ENCODE results near the gene GTPBP2.
"Not testable (repeated sequence)": the region's sequence is repeated elsewhere in the genome, so short reads cannot be mapped to it uniquely, and the experiment has no call there.

Gene GTPBP2

DNA sequence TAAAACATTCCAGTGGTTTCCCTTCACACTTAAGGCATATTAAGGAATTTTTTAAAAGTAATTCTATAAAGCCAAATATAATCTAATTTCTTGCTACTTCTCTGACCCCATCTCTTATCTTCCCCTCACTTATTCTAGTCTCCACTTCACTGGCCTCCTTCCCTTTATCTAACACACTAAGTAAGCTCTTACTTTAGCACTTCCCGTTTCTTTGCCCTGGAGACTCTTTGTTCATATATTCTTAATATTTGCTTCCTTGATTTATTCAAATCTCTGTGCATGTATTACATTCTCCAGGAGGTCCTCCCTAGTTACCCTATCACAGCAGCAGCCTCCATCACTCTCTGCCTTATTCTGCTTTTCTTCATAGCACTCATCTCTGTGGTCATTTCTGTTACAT, 20.3 kb downstream of the GTPBP2 start:
- no peak overlapping the region for H3K4me3 ChIP-seq (ENCODE audit: insufficient read length, low read depth)
- H3K9me3 ChIP-seq (ENCODE audit: insufficient read depth, low read length), result no peaks in the 10 kb centered on the region
- no peaks in the 10 kb centered on the region for H3K4me1 ChIP-seq (ENCODE audit: insufficient read depth, insufficient read length)
- no peak overlapping the region for H3K9ac ChIP-seq (ENCODE audit: insufficient read length, low read depth)
- no peaks in the 10 kb centered on the region for H3K27me3 ChIP-seq (ENCODE audit: insufficient read depth, insufficient read length)
- DNase-seq (ENCODE audit: low read depth, low spot score), result no peak
- H3K36me3 ChIP-seq (ENCODE audit: insufficient read depth, insufficient read length, low read length), result peaks cover 27% of the 10 kb centered on the region
- TF ChIP-seq ZNF274 (IDR thresholded peaks at IDR 0.05; ENCODE audit: low read depth, low read length) (no peak), SUZ12 (IDR thresholded peaks at IDR 0.05; ENCODE audit: extremely low read depth, insufficient read depth, insufficient read length) (no peak), YY1 (IDR thresholded peaks at IDR 0.05; ENCODE audit: insufficient read depth, insufficient read length) (no peak)

DNA sequence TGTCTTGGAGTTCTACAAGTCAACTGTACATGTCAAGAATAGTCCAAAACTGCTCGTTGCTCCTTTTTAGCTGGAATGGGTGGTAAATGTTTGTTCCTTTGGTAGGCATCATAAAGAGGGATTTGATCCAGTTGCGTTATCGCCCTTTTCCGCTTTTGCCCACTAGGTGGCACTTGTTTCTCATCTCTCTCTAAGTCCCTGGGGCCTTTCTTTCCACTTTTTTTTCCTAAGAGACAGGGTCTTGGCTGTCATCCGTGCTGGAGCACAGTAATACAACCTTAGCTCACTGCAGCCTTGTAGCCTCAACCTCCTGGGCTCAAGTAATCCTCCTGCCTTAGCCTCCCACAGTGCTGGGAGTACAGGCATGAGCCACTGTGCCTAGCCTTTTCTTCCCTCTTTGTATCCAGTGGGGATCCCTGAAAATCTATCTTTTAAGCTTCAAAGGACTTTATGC, 20.7 kb downstream of the GTPBP2 start:
- DNase-seq (ENCODE audit: low read depth, low spot score), result peak; percentile 76
- Histone ChIP-seq H3K4me1 (ENCODE audit: insufficient read depth, insufficient read length) (no peaks in the 10 kb centered on the region), H3K4me3 (ENCODE audit: insufficient read length, low read depth) (no peak overlapping the region), H3K9ac (ENCODE audit: insufficient read length, low read depth) (no peak overlapping the region), H3K9me3 (ENCODE audit: insufficient read depth, low read length) (no peaks in the 10 kb centered on the region), H3K27me3 (ENCODE audit: insufficient read depth, insufficient read length) (no peaks in the 10 kb centered on the region), H3K36me3 (ENCODE audit: insufficient read depth, insufficient read length, low read length) (peaks cover 27% of the 10 kb centered on the region)
- no peak for TF ChIP-seq SUZ12 (IDR thresholded peaks at IDR 0.05; ENCODE audit: extremely low read depth, insufficient read depth, insufficient read length)
- no peak for TF ChIP-seq ZNF274 (IDR thresholded peaks at IDR 0.05; ENCODE audit: low read depth, low read length)
- TF ChIP-seq YY1 (IDR thresholded peaks at IDR 0.05; ENCODE audit: insufficient read depth, insufficient read length), result no peak

DNA sequence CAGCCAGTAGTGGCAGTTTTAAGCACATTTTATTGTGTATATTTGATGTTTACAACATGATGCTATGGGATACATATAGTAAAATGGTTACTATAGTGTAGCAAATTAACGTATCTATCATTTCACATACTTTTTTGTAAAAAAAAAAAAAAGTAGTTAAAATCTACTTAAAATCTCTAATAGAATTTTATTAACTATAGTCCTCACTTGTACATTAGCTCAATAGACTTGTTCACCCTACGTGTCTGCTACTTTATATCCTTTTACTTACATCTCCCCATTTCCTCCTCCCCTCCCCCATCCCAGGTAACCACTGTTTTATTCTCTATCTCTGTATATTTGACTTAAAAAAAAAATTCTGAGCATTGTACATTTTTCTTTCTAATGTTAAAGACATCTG, 23.0 kb downstream of the GTPBP2 start:
- Histone ChIP-seq H3K9ac (ENCODE audit: insufficient read length, low read depth) (no peak overlapping the region), H3K4me1 (ENCODE audit: insufficient read depth, insufficient read length) (no peaks in the 10 kb centered on the region), H3K4me3 (ENCODE audit: insufficient read length, low read depth) (no peak overlapping the region), H3K9me3 (ENCODE audit: insufficient read depth, low read length) (no peaks in the 10 kb centered on the region), H3K36me3 (ENCODE audit: insufficient read depth, insufficient read length, low read length) (peaks cover 33% of the 10 kb centered on the region), H3K27me3 (ENCODE audit: insufficient read depth, insufficient read length) (no peaks in the 10 kb centered on the region)
- TF ChIP-seq SUZ12 (IDR thresholded peaks at IDR 0.05; ENCODE audit: extremely low read depth, insufficient read depth, insufficient read length), result no peak
- TF ChIP-seq YY1 (IDR thresholded peaks at IDR 0.05; ENCODE audit: insufficient read depth, insufficient read length), result no peak
- TF ChIP-seq ZNF274 (IDR thresholded peaks at IDR 0.05; ENCODE audit: low read depth, low read length), result no peak
- DNase-seq (ENCODE audit: low read depth, low spot score), result no peak

GRCh38 chr6:43604174-43604573, 24.9 kb downstream of the GTPBP2 start:
- Histone ChIP-seq H3K36me3 (ENCODE audit: insufficient read depth, insufficient read length, low read length) (peaks cover 33% of the 10 kb centered on the region), H3K27me3 (ENCODE audit: insufficient read depth, insufficient read length) (no peaks in the 10 kb centered on the region), H3K9ac (ENCODE audit: insufficient read length, low read depth) (no peak overlapping the region), H3K4me1 (ENCODE audit: insufficient read depth, insufficient read length) (no peaks in the 10 kb centered on the region), H3K4me3 (ENCODE audit: insufficient read length, low read depth) (no peak overlapping the region), H3K9me3 (ENCODE audit: insufficient read depth, low read length) (no peaks in the 10 kb centered on the region)
- no peak for DNase-seq (ENCODE audit: low read depth, low spot score)
- TF ChIP-seq ZNF274 (IDR thresholded peaks at IDR 0.05; ENCODE audit: low read depth, low read length) (no peak), SUZ12 (IDR thresholded peaks at IDR 0.05; ENCODE audit: extremely low read depth, insufficient read depth, insufficient read length) (no peak), YY1 (IDR thresholded peaks at IDR 0.05; ENCODE audit: insufficient read depth, insufficient read length) (no peak)

DNA sequence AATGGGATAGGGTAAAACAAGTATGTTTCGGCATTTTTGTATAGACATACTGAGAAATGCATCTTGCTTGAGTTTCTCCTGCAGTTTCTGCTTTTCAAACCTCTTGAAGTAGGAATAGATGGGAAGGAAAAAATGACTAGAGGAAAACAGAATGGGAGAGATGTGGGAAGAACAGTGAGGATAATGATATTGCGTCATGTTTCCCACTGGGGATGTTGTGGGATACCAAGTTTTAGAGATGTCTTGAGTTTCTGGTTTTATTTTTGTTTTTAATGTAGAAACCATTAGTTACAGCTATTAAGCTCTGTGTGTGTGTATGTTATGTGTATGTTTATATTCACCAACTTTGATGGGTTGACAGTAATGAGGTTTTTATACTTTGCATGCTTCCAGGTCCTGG, 28.5 kb downstream of the GTPBP2 start:
- DNase-seq (ENCODE audit: low read depth, low spot score), result no peak
- no peak for TF ChIP-seq YY1 (IDR thresholded peaks at IDR 0.05; ENCODE audit: insufficient read depth, insufficient read length)
- no peak for TF ChIP-seq ZNF274 (IDR thresholded peaks at IDR 0.05; ENCODE audit: low read depth, low read length)
- no peak for TF ChIP-seq SUZ12 (IDR thresholded peaks at IDR 0.05; ENCODE audit: extremely low read depth, insufficient read depth, insufficient read length)
- peaks cover 44% of the 10 kb centered on the region for H3K36me3 ChIP-seq (ENCODE audit: insufficient read depth, insufficient read length, low read length)
- no peaks in the 10 kb centered on the region for H3K27me3 ChIP-seq (ENCODE audit: insufficient read depth, insufficient read length)
- no peak overlapping the region for H3K4me3 ChIP-seq (ENCODE audit: insufficient read length, low read depth)
- no peak overlapping the region for H3K9ac ChIP-seq (ENCODE audit: insufficient read length, low read depth)
- H3K4me1 ChIP-seq (ENCODE audit: insufficient read depth, insufficient read length), result no peaks in the 10 kb centered on the region
- no peaks in the 10 kb centered on the region for H3K9me3 ChIP-seq (ENCODE audit: insufficient read depth, low read length)

GRCh38 chr6:43593938-43594337, 35.1 kb downstream of the GTPBP2 start:
- Histone ChIP-seq H3K9me3 (ENCODE audit: insufficient read depth, low read length) (no peaks in the 10 kb centered on the region), H3K4me3 (ENCODE audit: insufficient read length, low read depth) (no peak overlapping the region), H3K9ac (ENCODE audit: insufficient read length, low read depth) (no peak overlapping the region), H3K4me1 (ENCODE audit: insufficient read depth, insufficient read length) (no peaks in the 10 kb centered on the region), H3K36me3 (ENCODE audit: insufficient read depth, insufficient read length, low read length) (peaks cover 15% of the 10 kb centered on the region), H3K27me3 (ENCODE audit: insufficient read depth, insufficient read length) (no peaks in the 10 kb centered on the region)
- no peak for TF ChIP-seq YY1 (IDR thresholded peaks at IDR 0.05; ENCODE audit: insufficient read depth, insufficient read length)
- no peak for TF ChIP-seq SUZ12 (IDR thresholded peaks at IDR 0.05; ENCODE audit: extremely low read depth, insufficient read depth, insufficient read length)
- no peak for TF ChIP-seq ZNF274 (IDR thresholded peaks at IDR 0.05; ENCODE audit: low read depth, low read length)
- no peak for DNase-seq (ENCODE audit: low read depth, low spot score)

DNA sequence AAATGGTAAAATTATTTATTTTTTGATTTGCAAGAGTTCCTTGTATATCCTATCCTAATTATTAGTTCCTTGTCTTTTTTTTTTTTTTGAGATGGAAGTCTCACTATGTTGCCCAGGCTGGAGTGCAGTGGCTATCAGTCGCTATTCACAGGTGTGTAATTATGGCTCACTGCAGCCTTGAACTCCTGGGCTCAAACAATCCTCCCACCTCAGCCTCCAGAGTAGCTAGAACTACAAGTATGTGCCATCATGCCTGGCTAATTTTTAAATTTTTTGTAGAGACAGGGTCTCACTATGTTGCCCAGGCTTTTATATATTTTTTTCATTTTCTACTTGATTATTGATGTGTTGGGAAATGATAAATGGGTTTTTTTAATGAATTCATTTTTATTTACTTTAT, 39.5 kb downstream of the GTPBP2 start:
- not testable (repeated sequence) for H3K9ac ChIP-seq (ENCODE audit: insufficient read length, low read depth); H3K4me1 ChIP-seq (ENCODE audit: insufficient read depth, insufficient read length); H3K27me3 ChIP-seq (ENCODE audit: insufficient read depth, insufficient read length); DNase-seq (ENCODE audit: low read depth, low spot score); H3K9me3 ChIP-seq (ENCODE audit: insufficient read depth, low read length); H3K4me3 ChIP-seq (ENCODE audit: insufficient read length, low read depth)
- peaks cover 28% of the 10 kb centered on the region for H3K36me3 ChIP-seq (ENCODE audit: insufficient read depth, insufficient read length, low read length)

GRCh38 chr6:43588194-43588593, 40.9 kb downstream of the GTPBP2 start:
- no peak for DNase-seq (ENCODE audit: low read depth, low spot score)
- H3K27me3 ChIP-seq (ENCODE audit: insufficient read depth, insufficient read length), result no peaks in the 10 kb centered on the region
- peaks cover 41% of the 10 kb centered on the region for H3K36me3 ChIP-seq (ENCODE audit: insufficient read depth, insufficient read length, low read length)
- no peak overlapping the region for H3K4me3 ChIP-seq (ENCODE audit: insufficient read length, low read depth)
- H3K9ac ChIP-seq (ENCODE audit: insufficient read length, low read depth), result no peak overlapping the region
- H3K9me3 ChIP-seq (ENCODE audit: insufficient read depth, low read length), result no peaks in the 10 kb centered on the region
- TF ChIP-seq YY1 (IDR thresholded peaks at IDR 0.05; ENCODE audit: insufficient read depth, insufficient read length) (no peak), ZNF274 (IDR thresholded peaks at IDR 0.05; ENCODE audit: low read depth, low read length) (no peak), SUZ12 (IDR thresholded peaks at IDR 0.05; ENCODE audit: extremely low read depth, insufficient read depth, insufficient read length) (no peak)
- no peaks in the 10 kb centered on the region for H3K4me1 ChIP-seq (ENCODE audit: insufficient read depth, insufficient read length)
